ENCODE data around the gene AOC3. TPM values are rescaled to one million over a fixed set of nuclear protein-coding genes. Genes with fewer than 3 reads are reported as not detected.
"Not testable (repeated sequence)": the region's sequence is repeated elsewhere in the genome, so short reads cannot be mapped to it uniquely, and the experiment has no call there.

Gene AOC3
- total RNA-seq, 1 experiment from 2014 or later: 0.62 TPM

DNA sequence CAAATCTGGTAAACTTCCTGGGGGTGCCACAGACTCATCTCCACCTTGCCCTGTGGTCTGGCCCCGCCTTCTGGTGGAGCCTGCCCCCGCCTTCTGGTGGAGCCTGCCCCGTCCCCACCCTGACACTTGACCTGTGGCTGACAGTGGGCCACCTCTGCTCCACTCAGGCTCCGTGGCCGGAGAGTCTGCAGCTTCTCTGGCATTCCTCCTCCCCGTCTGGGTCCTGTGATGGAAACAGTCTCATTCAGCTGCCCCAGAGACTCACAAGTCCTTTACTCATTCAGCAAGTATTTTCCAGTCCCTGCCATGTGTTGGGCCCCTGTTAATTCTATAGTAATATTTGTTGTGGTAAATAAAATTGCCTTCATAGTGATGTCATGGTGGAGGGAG is 28.6 kb downstream of the AOC3 start:
- POLR2A ChIA-PET (ENCODE audit: low non-redundant PET): no interaction called here
- H3K4me3 ChIP-seq (ENCODE audit: low read depth, low read length, poor library complexity, severe bottlenecking): no peak overlapping the region
- intact Hi-C loops (cut with micrococcal nuclease; ENCODE audit: unreplicated experiment): no loop called here
- H3K27me3 ChIP-seq (replicated peaks; ENCODE audit: insufficient read depth, low read depth, low read length, poor library complexity): no peaks in the 10 kb centered on the region
- DNase-seq (ENCODE audit: low spot score): no peak
- H3K36me3 ChIP-seq (ENCODE audit: insufficient read depth, low read length, poor library complexity, severe bottlenecking): no peaks in the 10 kb centered on the region
- H3K27ac ChIP-seq (ENCODE audit: low read depth, low read length, poor library complexity, severe bottlenecking): no peak overlapping the region
- H3K4me1 ChIP-seq (ENCODE audit: insufficient read depth, low read length, poor library complexity, severe bottlenecking): no peaks in the 10 kb centered on the region
- TF ChIP-seq, protein P1, sequence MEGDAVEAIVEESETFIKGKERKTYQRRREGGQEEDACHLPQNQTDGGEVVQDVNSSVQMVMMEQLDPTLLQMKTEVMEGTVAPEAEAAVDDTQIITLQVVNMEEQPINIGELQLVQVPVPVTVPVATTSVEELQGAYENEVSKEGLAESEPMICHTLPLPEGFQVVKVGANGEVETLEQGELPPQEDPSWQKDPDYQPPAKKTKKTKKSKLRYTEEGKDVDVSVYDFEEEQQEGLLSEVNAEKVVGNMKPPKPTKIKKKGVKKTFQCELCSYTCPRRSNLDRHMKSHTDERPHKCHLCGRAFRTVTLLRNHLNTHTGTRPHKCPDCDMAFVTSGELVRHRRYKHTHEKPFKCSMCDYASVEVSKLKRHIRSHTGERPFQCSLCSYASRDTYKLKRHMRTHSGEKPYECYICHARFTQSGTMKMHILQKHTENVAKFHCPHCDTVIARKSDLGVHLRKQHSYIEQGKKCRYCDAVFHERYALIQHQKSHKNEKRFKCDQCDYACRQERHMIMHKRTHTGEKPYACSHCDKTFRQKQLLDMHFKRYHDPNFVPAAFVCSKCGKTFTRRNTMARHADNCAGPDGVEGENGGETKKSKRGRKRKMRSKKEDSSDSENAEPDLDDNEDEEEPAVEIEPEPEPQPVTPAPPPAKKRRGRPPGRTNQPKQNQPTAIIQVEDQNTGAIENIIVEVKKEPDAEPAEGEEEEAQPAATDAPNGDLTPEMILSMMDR (conservative IDR thresholded peaks at IDR 0.05; ENCODE audit: low read depth, low read length): no peak
- BruUV-seq (replicated peaks): no TSS peak
- no peaks in the 10 kb centered on the region for H3K9me3 ChIP-seq (ENCODE audit: low read depth, low read length, poor library complexity, severe bottlenecking)
- CTCF ChIA-PET: no interaction called here

DNA sequence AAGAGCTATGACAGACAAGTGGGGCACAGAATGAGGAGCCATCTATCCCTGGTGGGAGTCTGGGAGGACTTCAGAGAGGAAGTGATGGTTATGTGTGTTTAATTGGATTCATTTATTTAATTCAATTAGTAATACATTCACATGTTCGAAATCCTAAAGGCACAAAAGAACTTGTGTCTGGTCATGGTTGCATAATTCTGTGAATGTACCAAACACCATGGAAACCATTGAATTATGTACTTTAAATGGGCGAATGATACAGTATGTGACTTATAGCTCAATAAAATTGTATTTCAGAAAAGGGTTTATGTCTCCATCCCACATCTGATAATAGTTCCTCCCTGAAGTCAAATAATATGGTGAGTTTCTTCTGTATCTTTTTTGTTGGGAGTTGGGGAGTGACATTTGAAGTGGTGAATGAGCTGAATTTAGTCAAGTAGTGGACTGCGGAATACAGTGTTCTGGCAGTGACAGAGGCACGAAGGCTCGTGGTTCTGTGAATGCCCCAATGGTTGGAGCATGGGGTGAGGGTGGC is 29.8 kb downstream of the AOC3 start:
- CTCF ChIA-PET: no interaction called here
- intact Hi-C loops (cut with micrococcal nuclease; ENCODE audit: unreplicated experiment): no loop called here
- no peaks in the 10 kb centered on the region for H3K27me3 ChIP-seq (replicated peaks; ENCODE audit: insufficient read depth, low read depth, low read length, poor library complexity)
- no peak overlapping the region for H3K4me3 ChIP-seq (ENCODE audit: low read depth, low read length, poor library complexity, severe bottlenecking)
- no peak overlapping the region for H3K27ac ChIP-seq (ENCODE audit: low read depth, low read length, poor library complexity, severe bottlenecking)
- DNase-seq (ENCODE audit: low spot score): peak; percentile 11
- no peaks in the 10 kb centered on the region for H3K9me3 ChIP-seq (ENCODE audit: low read depth, low read length, poor library complexity, severe bottlenecking)
- no TSS peak for BruUV-seq (replicated peaks)
- no peaks in the 10 kb centered on the region for H3K36me3 ChIP-seq (ENCODE audit: insufficient read depth, low read length, poor library complexity, severe bottlenecking)
- POLR2A ChIA-PET (ENCODE audit: low non-redundant PET): no interaction called here
- no peak for TF ChIP-seq EZH2 (IDR thresholded peaks at IDR 0.05; ENCODE audit: borderline replicate concordance, low read depth, low read length, poor library complexity, severe bottlenecking)
- TF ChIP-seq, protein P1 (conservative IDR thresholded peaks at IDR 0.05; ENCODE audit: low read depth, low read length): no peak
- no peaks in the 10 kb centered on the region for H3K4me1 ChIP-seq (ENCODE audit: insufficient read depth, low read length, poor library complexity, severe bottlenecking)

DNA sequence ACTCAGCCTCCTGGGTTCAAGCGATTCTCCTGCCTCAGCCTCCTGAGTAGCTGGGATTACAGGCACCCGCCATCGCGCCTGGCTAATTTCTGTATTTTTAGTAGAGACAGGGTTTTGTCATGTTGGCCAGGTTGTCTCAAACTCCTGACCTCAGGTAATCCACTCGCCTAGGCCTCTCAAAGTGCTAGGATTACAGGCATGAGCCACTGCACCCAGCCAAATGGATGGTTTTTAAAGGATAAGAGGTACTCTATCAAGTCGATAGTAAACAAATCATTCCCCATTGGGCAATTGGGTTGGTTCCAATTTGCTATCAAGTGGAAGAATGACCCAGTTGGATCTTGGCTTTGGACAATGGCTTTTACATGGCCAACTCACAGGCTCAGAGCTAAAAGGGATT is 30.7 kb downstream of the AOC3 start:
- H3K36me3 ChIP-seq (ENCODE audit: insufficient read depth, low read length, poor library complexity, severe bottlenecking); H3K27me3 ChIP-seq (replicated peaks; ENCODE audit: insufficient read depth, low read depth, low read length, poor library complexity); DNase-seq (ENCODE audit: low spot score); H3K27ac ChIP-seq (ENCODE audit: low read depth, low read length, poor library complexity, severe bottlenecking); H3K4me3 ChIP-seq (ENCODE audit: low read depth, low read length, poor library complexity, severe bottlenecking); H3K9me3 ChIP-seq (ENCODE audit: low read depth, low read length, poor library complexity, severe bottlenecking); intact Hi-C loops (cut with micrococcal nuclease; ENCODE audit: unreplicated experiment); CTCF ChIA-PET; BruUV-seq (replicated peaks); H3K4me1 ChIP-seq (ENCODE audit: insufficient read depth, low read length, poor library complexity, severe bottlenecking); POLR2A ChIA-PET (ENCODE audit: low non-redundant PET): not testable (repeated sequence)

DNA sequence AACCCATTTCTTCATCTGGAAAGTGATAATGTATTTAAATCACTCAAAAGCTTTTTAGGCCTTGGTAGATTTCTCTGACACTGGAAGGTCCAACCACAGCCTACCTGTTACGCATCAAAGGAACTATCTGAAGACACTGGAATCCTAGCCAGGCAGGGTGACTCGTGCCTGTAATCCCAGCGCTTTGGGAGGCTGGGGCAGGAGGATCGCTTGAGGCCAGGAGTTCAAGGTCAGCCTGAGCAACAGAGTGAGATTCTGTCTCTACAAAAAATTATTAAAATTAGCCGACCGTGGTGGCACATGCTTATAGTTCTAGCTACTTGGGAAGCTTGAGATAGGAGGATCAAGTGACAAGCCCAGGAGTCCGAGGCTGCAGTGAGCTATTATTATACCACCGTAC is 31.2 kb downstream of the AOC3 start:
- Histone ChIP-seq H3K27ac (ENCODE audit: low read depth, low read length, poor library complexity, severe bottlenecking) (no peak overlapping the region), H3K9me3 (ENCODE audit: low read depth, low read length, poor library complexity, severe bottlenecking) (no peaks in the 10 kb centered on the region), H3K27me3 (replicated peaks; ENCODE audit: insufficient read depth, low read depth, low read length, poor library complexity) (no peaks in the 10 kb centered on the region), H3K4me1 (ENCODE audit: insufficient read depth, low read length, poor library complexity, severe bottlenecking) (no peaks in the 10 kb centered on the region), H3K4me3 (ENCODE audit: low read depth, low read length, poor library complexity, severe bottlenecking) (no peak overlapping the region), H3K36me3 (ENCODE audit: insufficient read depth, low read length, poor library complexity, severe bottlenecking) (no peaks in the 10 kb centered on the region)
- CTCF ChIA-PET: no interaction called here
- DNase-seq (ENCODE audit: low spot score): no peak
- POLR2A ChIA-PET (ENCODE audit: low non-redundant PET): no interaction called here
- intact Hi-C loops (cut with micrococcal nuclease; ENCODE audit: unreplicated experiment): no loop called here
- no TSS peak for BruUV-seq (replicated peaks)
- TF ChIP-seq EZH2 (IDR thresholded peaks at IDR 0.05; ENCODE audit: borderline replicate concordance, low read depth, low read length, poor library complexity, severe bottlenecking): no peak
- TF ChIP-seq, protein P1 (conservative IDR thresholded peaks at IDR 0.05; ENCODE audit: low read depth, low read length): no peak
